ENCODE data around the gene SLC9A2.

The SLC9A2 gene

GRCh38 chr2:102668171-102668570 lies 48.8 kb downstream of the SLC9A2 start:
- TF ChIP-seq CTCF (IDR thresholded peaks at IDR 0.05; ENCODE audit: low read depth, low read length): no peak
- no peak overlapping the region for H3K4me3 ChIP-seq (ENCODE audit: low read depth, low read length)

- no peak for TF ChIP-seq CTCF (IDR thresholded peaks at IDR 0.05; ENCODE audit: low read depth, low read length)
- no peak overlapping the region for H3K4me3 ChIP-seq (ENCODE audit: low read depth, low read length)
Measured at GRCh38 chr2:102669401-102669800, 50.0 kb downstream of the SLC9A2 start.

GRCh38 chr2:102672107-102672776 lies 52.9 kb downstream of the SLC9A2 start:
- no peak overlapping the region for H3K4me3 ChIP-seq (ENCODE audit: low read depth, low read length)

GRCh38 chr2:102674370-102674769 lies 55.0 kb downstream of the SLC9A2 start:
- H3K4me3 ChIP-seq (ENCODE audit: low read depth, low read length): no peak overlapping the region
- TF ChIP-seq CTCF (IDR thresholded peaks at IDR 0.05; ENCODE audit: low read depth, low read length): no peak

More at GRCh38 chr2:102672107-102672776, 52.9 kb downstream of the SLC9A2 start:
- TF ChIP-seq CTCF (IDR thresholded peaks at IDR 0.05; ENCODE audit: low read depth, low read length): no peak

GRCh38 chr2:102674836-102675235 lies 55.5 kb downstream of the SLC9A2 start:
- TF ChIP-seq CTCF (IDR thresholded peaks at IDR 0.05; ENCODE audit: low read depth, low read length): no peak
- no peak overlapping the region for H3K4me3 ChIP-seq (ENCODE audit: low read depth, low read length)

- no peak for TF ChIP-seq CTCF (IDR thresholded peaks at IDR 0.05; ENCODE audit: low read depth, low read length)
Measured at GRCh38 chr2:102677244-102678215, 58.2 kb downstream of the SLC9A2 start.

GRCh38 chr2:102678442-102678841 lies 59.1 kb downstream of the SLC9A2 start:
- no peak for TF ChIP-seq CTCF (IDR thresholded peaks at IDR 0.05; ENCODE audit: low read depth, low read length)
- H3K4me3 ChIP-seq (ENCODE audit: low read depth, low read length): no peak overlapping the region

More at GRCh38 chr2:102677244-102678215, 58.2 kb downstream of the SLC9A2 start:
- H3K4me3 ChIP-seq (ENCODE audit: low read depth, low read length): no peak overlapping the region
